Transverse colon (tissue), 4 donors: ENCODE results near the gene RAB30. TPM values are rescaled to one million over a fixed set of nuclear protein-coding genes. Genes with fewer than 3 reads are reported as not detected.

Experiments used
- DNase-seq: peaks from one replicate; pipeline ENCODE4 v3.0.0-alpha.2; 2019
- H3K27ac ChIP-seq, 4 donors: fragments of 200-600 bp; sonication (generic); 2 replicates each; pipeline ENCODE4 v1.5.1; 2016 to 2018; ENCODE audit warnings: inconsistent platforms in 4 of 4
- H3K27me3 ChIP-seq: fragments of 200-600 bp; sonication (generic); 2 replicates; pipeline ENCODE4 v1.5.1; 2017; ENCODE audit warnings: inconsistent platforms
- H3K36me3 ChIP-seq, 4 donors: fragments of 200-600 bp; sonication (generic); 2 replicates each; pipeline ENCODE4 v1.5.1; 2017 to 2019; ENCODE audit warnings: inconsistent platforms in 4 of 4
- H3K4me1 ChIP-seq, 4 donors: fragments of 200-600 bp; sonication (generic); 2 replicates each; pipeline ENCODE4 v1.5.1; 2017 to 2020; ENCODE audit warnings: inconsistent platforms in 4 of 4
- H3K4me3 ChIP-seq, 4 donors: fragments of 200-600 bp; sonication (generic); 1 replicate in 1 of 4; 2 replicates in 3 of 4; pipeline versions ENCODE4 v1.5.1 to v1.6.1; 2017 to 2019; ENCODE audit warnings: inconsistent platforms in 4 of 4
- H3K9me3 ChIP-seq, 2 donors: fragments of 200-600 bp; sonication (generic); 2 replicates each; pipeline ENCODE4 v1.5.1; 2017 to 2019; ENCODE audit warnings: inconsistent platforms in 2 of 2
- EP300 ChIP-seq: sonication (generic); formaldehyde crosslinking; IDR thresholded peaks from one replicate; pipeline ENCODE4 v1.6.1; 2017; ENCODE audit warnings: antibody characterized with exemption, low read depth
- POLR2A ChIP-seq: fragments of 450-650 bp; IDR thresholded peaks from one replicate; pipeline ENCODE4 v1.6.1; 2016; ENCODE audit warnings: antibody characterized with exemption, mild to moderate bottlenecking, moderate library complexity
- POLR2AphosphoS5 ChIP-seq, 3 donors: sonication (generic); formaldehyde crosslinking; IDR thresholded peaks; one replicate each; pipeline ENCODE4 v1.6.1; 2016; ENCODE audit warnings: antibody characterized with exemption in 3 of 3
- WGBS, 2 donors: methylation state at CpG; one replicate each; pipeline ENCODE4 v1.1.5; 2018; ENCODE audit warnings: low coverage in 1 of 2; 5-methylcytosine and 5-hydroxymethylcytosine counted together
- in situ Hi-C, 4 donors: fragments of 200-750 bp; cut with MboI; loops; one replicate each; pipeline versions ENCODE4 v1.15.0 to v1.15.1; 2017; ENCODE audit warnings: low sequenced_read_pairs in 3 of 4, low pct_ligation_motif_present in 1 of 4, low pct_unique_long_range_greater_than_20kb in 1 of 4
- intact Hi-C: fragments of 100-400 bp; cut with DNase I; formaldehyde crosslinking; loops from one replicate; pipeline ENCODE4 v1.15.1; 2023; ENCODE audit warnings: low total_unique reads
- total RNA-seq, 4 donors: library from RNA; depleted of rRNA; stranded (reverse); fragments of >200 nt; gene quantifications; one replicate each; pipeline ENCODE4 v1.1.0, GENCODE V29; 2016
- TF ChIP-seq, protein P1 (sequence below), 5 experiments: fragments of 200-600 bp in 3 of 5; fragments of 450-650 bp in 2 of 5; sonication (generic) in 3 of 5; IDR thresholded peaks; 1 replicate in 2 of 5; 2 replicates in 3 of 5; pipeline ENCODE4 v1.5.1; 2016 to 2017; ENCODE audit warnings: antibody characterized with exemption in 5 of 5, inconsistent platforms in 3 of 5, mild to moderate bottlenecking in 2 of 5, moderate library complexity in 1 of 5

Gene RAB30
- total RNA-seq, 4 donors from 2014 or later, result 2.2 to 29.9 (median 14.5) TPM

DNA sequence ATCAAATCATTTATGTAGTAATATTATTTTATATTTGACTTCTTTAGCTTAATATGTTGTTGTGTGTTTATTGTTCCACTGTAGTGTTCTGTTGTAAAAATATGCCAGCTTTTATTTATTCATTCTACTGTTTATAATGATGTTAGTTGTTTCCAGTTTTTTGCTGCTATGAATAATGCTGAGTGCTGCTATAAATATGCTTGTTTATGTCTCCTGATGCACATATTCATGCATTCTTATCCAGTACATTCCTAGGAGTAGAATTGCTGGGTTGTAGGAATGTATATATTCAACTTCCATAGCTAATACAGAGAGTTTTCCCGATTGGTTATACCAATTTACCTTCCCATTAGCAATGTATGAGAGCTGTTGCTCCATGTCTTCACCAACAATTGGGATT is 33.5 kb upstream of the RAB30 start:
- in situ Hi-C loops (no loop called here), intact Hi-C loops (no loop called here)
- Histone ChIP-seq H3K27me3 (no peaks in the 10 kb centered on the region), H3K9me3 (no peaks in the 10 kb centered on the region), H3K4me1 (no peaks in the 10 kb centered on the region), H3K4me3 (no peak overlapping the region), H3K27ac (no peak overlapping the region), H3K36me3 (no peaks in the 10 kb centered on the region)
- TF ChIP-seq EP300, result no peak
- no peak for DNase-seq
- WGBS, 2 donors, result 81 to 100% methylated on average over 1 of the region's 1 CpG

DNA sequence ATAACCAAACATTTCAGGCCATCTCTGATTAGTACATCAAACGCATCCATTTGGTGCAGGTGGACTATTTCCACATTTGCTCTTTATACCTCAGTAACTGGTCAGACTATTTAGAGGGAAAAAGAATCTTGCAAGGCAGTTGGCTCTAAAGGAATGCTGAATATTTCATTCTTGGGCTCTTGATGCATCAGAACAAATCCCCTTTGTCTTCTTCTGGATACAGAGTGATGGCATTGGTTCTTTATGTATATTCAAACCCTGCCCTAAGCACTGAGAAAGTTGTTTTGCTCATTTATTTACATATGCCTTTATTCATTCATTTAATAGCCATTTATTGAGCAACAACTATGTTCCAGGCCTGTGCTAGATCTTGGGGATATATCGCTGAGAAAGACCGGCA is 31.1 kb upstream of the RAB30 start:
- H3K4me3 ChIP-seq, result no peak overlapping the region
- DNase-seq, result no peak

DNA sequence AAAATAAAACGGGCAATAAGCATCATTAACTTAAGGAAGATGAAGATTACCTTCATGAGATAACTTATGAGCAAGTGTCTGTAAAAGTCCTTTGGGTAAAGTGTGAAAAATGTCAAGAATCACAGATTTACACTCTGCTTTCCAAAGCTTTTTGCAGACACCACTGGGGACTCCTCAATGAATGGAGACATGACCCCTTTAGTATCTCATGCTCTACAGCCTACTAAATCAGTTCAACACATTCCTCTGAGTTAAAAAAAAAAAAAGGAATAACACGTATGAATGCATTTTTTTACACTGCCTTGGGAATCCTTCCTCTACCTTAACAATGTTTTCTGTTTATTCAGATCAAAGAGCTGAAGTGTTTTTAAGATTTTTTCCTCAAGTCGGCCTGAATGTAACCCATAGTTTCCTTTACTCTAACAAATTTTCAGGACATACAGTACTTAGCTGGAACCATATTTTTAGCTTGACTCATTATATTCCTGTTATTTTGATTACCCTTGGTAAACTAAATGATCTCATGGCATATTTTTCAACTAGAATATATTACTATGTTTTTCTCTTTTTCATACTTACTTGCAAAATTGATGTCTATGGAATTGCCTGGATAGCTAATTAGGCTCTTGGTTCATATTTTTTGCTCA is 25.9 kb upstream of the RAB30 start:
- no peak overlapping the region for H3K27ac ChIP-seq
- H3K4me3 ChIP-seq, result no peak overlapping the region
- 62 to 70% methylated on average over 3 of the region's 3 CpGs for WGBS, 2 donors
- intact Hi-C loops (no loop called here), in situ Hi-C loops (loop anchor here in 2 of 4 donors (25.0 kb wide), 2 partner anchors 90 to 185 kb away; partner anchors contain the start of genes ANKRD42 (in 1 of the 2), DDIAS (in 1 of the 2) and PRCP (in 1 of the 2))
- peaks cover 0 to 20% (median 6%) of the 10 kb centered on the region in 4 donors for H3K4me1 ChIP-seq
- no peaks in the 10 kb centered on the region for H3K27me3 ChIP-seq
- H3K36me3 ChIP-seq, result no peaks in the 10 kb centered on the region
- TF ChIP-seq POLR2A (no peak), EP300 (no peak), POLR2AphosphoS5 (IDR thresholded peaks at IDR 0.05) (no peak)
- TF ChIP-seq, protein P1, sequence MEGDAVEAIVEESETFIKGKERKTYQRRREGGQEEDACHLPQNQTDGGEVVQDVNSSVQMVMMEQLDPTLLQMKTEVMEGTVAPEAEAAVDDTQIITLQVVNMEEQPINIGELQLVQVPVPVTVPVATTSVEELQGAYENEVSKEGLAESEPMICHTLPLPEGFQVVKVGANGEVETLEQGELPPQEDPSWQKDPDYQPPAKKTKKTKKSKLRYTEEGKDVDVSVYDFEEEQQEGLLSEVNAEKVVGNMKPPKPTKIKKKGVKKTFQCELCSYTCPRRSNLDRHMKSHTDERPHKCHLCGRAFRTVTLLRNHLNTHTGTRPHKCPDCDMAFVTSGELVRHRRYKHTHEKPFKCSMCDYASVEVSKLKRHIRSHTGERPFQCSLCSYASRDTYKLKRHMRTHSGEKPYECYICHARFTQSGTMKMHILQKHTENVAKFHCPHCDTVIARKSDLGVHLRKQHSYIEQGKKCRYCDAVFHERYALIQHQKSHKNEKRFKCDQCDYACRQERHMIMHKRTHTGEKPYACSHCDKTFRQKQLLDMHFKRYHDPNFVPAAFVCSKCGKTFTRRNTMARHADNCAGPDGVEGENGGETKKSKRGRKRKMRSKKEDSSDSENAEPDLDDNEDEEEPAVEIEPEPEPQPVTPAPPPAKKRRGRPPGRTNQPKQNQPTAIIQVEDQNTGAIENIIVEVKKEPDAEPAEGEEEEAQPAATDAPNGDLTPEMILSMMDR (IDR thresholded peaks at IDR 0.05), result no peak
- no peak for DNase-seq
- H3K9me3 ChIP-seq, result no peaks in the 10 kb centered on the region

More for the DNA sequence above, 31.1 kb upstream of the RAB30 start:
- intact Hi-C loops (no loop called here), in situ Hi-C loops (no loop called here)
- no peak overlapping the region for H3K27ac ChIP-seq
- WGBS, 2 donors, result 94 to 95% methylated on average over 2 to 3 of the region's 3 CpGs
- no peak for TF ChIP-seq EP300
- TF ChIP-seq, protein P1 (IDR thresholded peaks at IDR 0.05), result no peak
- TF ChIP-seq POLR2A, result no peak
- H3K27me3 ChIP-seq, result no peaks in the 10 kb centered on the region
- H3K9me3 ChIP-seq, result no peaks in the 10 kb centered on the region
- no peaks in the 10 kb centered on the region for H3K36me3 ChIP-seq
- H3K4me1 ChIP-seq, result no peaks in the 10 kb centered on the region

DNA sequence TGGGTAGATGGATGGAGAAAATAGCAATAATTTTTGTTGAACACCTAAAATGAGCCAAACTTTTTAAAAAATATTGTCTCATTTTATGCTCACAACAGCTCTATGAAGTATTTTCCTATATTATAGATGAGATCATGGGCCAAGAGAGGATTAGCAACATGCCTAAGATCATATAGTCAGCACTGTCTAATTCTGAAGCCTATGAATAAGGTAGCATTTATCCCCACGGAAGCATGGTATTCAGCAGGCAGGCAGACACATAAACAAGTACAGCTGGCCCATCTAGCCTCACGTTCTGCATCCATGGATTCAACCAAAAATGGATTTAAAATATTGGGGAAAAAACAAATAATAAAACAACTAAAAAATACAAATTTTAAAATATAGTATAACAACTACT is 21.9 kb upstream of the RAB30 start:
- in situ Hi-C loops (loop anchor here in 2 of 4 donors (25.0 kb wide), 2 partner anchors 94 to 181 kb away; partner anchors contain the start of genes ANKRD42 (in 1 of the 2), DDIAS (in 1 of the 2) and PRCP (in 1 of the 2)), intact Hi-C loops (no loop called here)
- Histone ChIP-seq H3K9me3 (no peaks in the 10 kb centered on the region), H3K27ac (no peak overlapping the region), H3K27me3 (no peaks in the 10 kb centered on the region), H3K36me3 (no peaks in the 10 kb centered on the region), H3K4me1 (peaks cover 0 to 29% (median 11%) of the 10 kb centered on the region in 4 donors), H3K4me3 (no peak overlapping the region)
- WGBS, 2 donors, result 48 to 53% methylated on average over 2 of the region's 2 CpGs
- no peak for DNase-seq
- TF ChIP-seq POLR2A (no peak), POLR2AphosphoS5 (IDR thresholded peaks at IDR 0.05) (no peak), EP300 (no peak)
- TF ChIP-seq, protein P1 (IDR thresholded peaks at IDR 0.05), result no peak
